SK-N-MC (cell line): ENCODE data around the gene SLC35F3.

Experiments used
- EZH2 ChIP-seq: fragments of 200-600 bp; sonication (generic); IDR thresholded peaks from one replicate; pipeline ENCODE4 v1.6.1; 2017; ENCODE audit warnings: antibody characterized with exemption
- FOXP2 ChIP-seq: optimal IDR thresholded peaks from 2 replicates; pipeline ENCODE3; 2011; ENCODE audit warnings: mild to moderate bottlenecking, moderate library complexity; ENCODE audit not compliant: insufficient read depth; ENCODE audit errors: extremely low read length, control extremely low read depth
- POLR2AphosphoS5 ChIP-seq: IDR thresholded peaks from 2 replicates; pipeline ENCODE4 v1.6.1; 2012; ENCODE audit warnings: mild to moderate bottlenecking, low read depth, low read length, borderline replicate concordance

GRCh38 chr1:234176000-234176399 is 271.5 kb downstream of the SLC35F3 start:
- TF ChIP-seq EZH2 = no peak
- no peak for TF ChIP-seq FOXP2
- TF ChIP-seq POLR2AphosphoS5 = no peak
